NCI-H2081 (cell line): Measurements from ENCODE around the gene DEXI.

ENCODE experiments used
- DNase-seq, 2 experiments: peaks; one replicate each; lab custom pipeline; 2025; lab: John Stamatoyannopoulos, UW

DEXI gene

GRCh38 chr16:10892782-10893318 is 49.4 kb downstream of the DEXI start:
- no peak for DNase-seq

GRCh38 chr16:10889855-10890254 is 52.4 kb downstream of the DEXI start:
- DNase-seq: no peak

GRCh38 chr16:10888320-10888937 is 53.8 kb downstream of the DEXI start:
- DNase-seq: no peak

- no peak for DNase-seq
Observed at GRCh38 chr16:10885246-10885645, 57.0 kb downstream of the DEXI start.

GRCh38 chr16:10883004-10883403 is 59.3 kb downstream of the DEXI start:
- no peak for DNase-seq

- no peak for DNase-seq
Observed at GRCh38 chr16:10881479-10882030, 60.7 kb downstream of the DEXI start.

- DNase-seq: no peak
Observed at GRCh38 chr16:10880594-10881452, 61.4 kb downstream of the DEXI start.

- no peak for DNase-seq
Observed at GRCh38 chr16:10879681-10880589, 62.3 kb downstream of the DEXI start.
